HepG2 (cell line): ENCODE results near the gene MXRA7. TPM values are rescaled to one million over a fixed set of nuclear protein-coding genes. Genes with fewer than 3 reads are reported as not detected.
A peak's percentile ranks its signal among the peaks of the same experiment; 100 is the strongest.

Experiments used
- ARHGAP35 ChIP-seq: sonication (generic); formaldehyde crosslinking; IDR thresholded peaks from 2 replicates; pipeline ENCODE4 v1.9.0; 2022; ENCODE audit warnings: mild to moderate bottlenecking, inconsistent platforms, moderate library complexity, missing genetic modification reagents, borderline replicate concordance
- ARNT2 ChIP-seq: sonication (generic); formaldehyde crosslinking; IDR thresholded peaks from 2 replicates; pipeline ENCODE4 v1.8.0; 2022; ENCODE audit warnings: mild to moderate bottlenecking, low read depth, missing genetic modification reagents, moderate library complexity
- ASH2L ChIP-seq: fragments of 300-600, 200-600 bp; sonication (generic); IDR thresholded peaks from 2 replicates; pipeline ENCODE4 v1.7.0; 2017; ENCODE audit warnings: low read depth, mild to moderate bottlenecking, moderate library complexity, mixed read lengths, low read length; ENCODE audit not compliant: insufficient read length
- CAMTA2 ChIP-seq: sonication (generic); formaldehyde crosslinking; IDR thresholded peaks from 2 replicates; pipeline ENCODE4 v1.4.0; 2020; ENCODE audit warnings: mild to moderate bottlenecking, missing genetic modification reagents, borderline replicate concordance
- EZH2 ChIP-seq: conservative IDR thresholded peaks from 2 replicates; pipeline ENCODE4 v1.6.1; 2012; ENCODE audit warnings: mild to moderate bottlenecking, low read depth, low read length, moderate library complexity
- FIP1L1 ChIP-seq: fragments of 200-400 bp; formaldehyde crosslinking; IDR thresholded peaks from 2 replicates; pipeline ENCODE4 v1.6.1; 2018; ENCODE audit warnings: low read depth, mild to moderate bottlenecking, low read length, moderate library complexity, borderline replicate concordance; ENCODE audit not compliant: insufficient read depth
- GATA4 ChIP-seq: sonication (generic); IDR thresholded peaks from 2 replicates; pipeline ENCODE4 v1.6.1; 2016; ENCODE audit warnings: antibody characterized with exemption, low read depth, borderline replicate concordance
- KLF15 ChIP-seq: sonication (generic); formaldehyde crosslinking; IDR thresholded peaks from 2 replicates; pipeline ENCODE4 v1.8.1; 2023; ENCODE audit warnings: borderline replicate concordance, mild to moderate bottlenecking, inconsistent platforms, missing genetic modification reagents, mixed read lengths
- MED13 ChIP-seq: sonication (generic); formaldehyde crosslinking; IDR thresholded peaks from 2 replicates; pipeline ENCODE4 v1.5.0; 2020; ENCODE audit warnings: missing genetic modification reagents
- MED8 ChIP-seq: sonication (generic); formaldehyde crosslinking; IDR thresholded peaks from 2 replicates; pipeline ENCODE4 v1.8.1; 2023; ENCODE audit warnings: mild to moderate bottlenecking, missing genetic modification reagents; ENCODE audit not compliant: insufficient replicate concordance
- POLR2AphosphoS5 ChIP-seq: IDR thresholded peaks from 2 replicates; pipeline ENCODE4 v1.6.1; 2012; ENCODE audit warnings: low read depth, low read length
- PTBP1 ChIP-seq: fragments of 200-400 bp; formaldehyde crosslinking; IDR thresholded peaks from 2 replicates; pipeline ENCODE4 v1.6.1; 2018; ENCODE audit warnings: low read length, low read depth; ENCODE audit not compliant: poor library complexity, severe bottlenecking
- TAF15 ChIP-seq: fragments of 200-400 bp; formaldehyde crosslinking; IDR thresholded peaks from one replicate; pipeline ENCODE4 v1.6.1; 2018; ENCODE audit warnings: mild to moderate bottlenecking, low read depth, low read length; ENCODE audit not compliant: poor library complexity, severe bottlenecking
- TRIM24 ChIP-seq: sonication (generic); formaldehyde crosslinking; IDR thresholded peaks from 2 replicates; pipeline ENCODE4 v1.8.0; 2022; ENCODE audit warnings: mild to moderate bottlenecking, missing genetic modification reagents
- ZNF207 ChIP-seq: fragments of 450-650 bp; IDR thresholded peaks from 2 replicates; pipeline ENCODE4 v1.6.1; 2016; ENCODE audit warnings: antibody characterized with exemption, borderline replicate concordance
- ZNF225 ChIP-seq: sonication (generic); formaldehyde crosslinking; IDR thresholded peaks from 2 replicates; pipeline ENCODE4 v1.4.0; 2020; ENCODE audit warnings: mild to moderate bottlenecking, missing genetic modification reagents
- ZNF44 ChIP-seq: sonication (generic); formaldehyde crosslinking; IDR thresholded peaks from 2 replicates; pipeline ENCODE4 v1.5.1; 2020; ENCODE audit warnings: mild to moderate bottlenecking, missing genetic modification reagents
- ZNF788 ChIP-seq: sonication (generic); formaldehyde crosslinking; IDR thresholded peaks from 2 replicates; pipeline ENCODE4 v1.5.0; 2020; ENCODE audit warnings: mild to moderate bottlenecking, missing genetic modification reagents, borderline replicate concordance
- polyA plus RNA-seq, 8 experiments: library from polyadenylated mRNA; depleted of rRNA in 3 of 8; stranded (reverse) in 7 of 8; unstranded in 1 of 8; fragments of >200 nt; fragmentation: Illumina TruSeq in 4 of 8; extraction: Trizol in 4 of 8; gene quantifications; 2 replicates each; pipeline versions ENCODE4 v1.2.1 to v1.2.3, GENCODE V29; 2011 to 2016; ENCODE audit warnings: low read depth in 4 of 8, missing spikeins in 1 of 8, mixed read lengths in 1 of 8; ENCODE audit not compliant: insufficient read depth in 1 of 8
- total RNA-seq, 5 experiments: library from RNA; depleted of rRNA; stranded (reverse); fragments of >200 nt; fragmentation: Illumina TruSeq; extraction: Trizol; gene quantifications; 2 replicates each; pipeline ENCODE4 v1.2.3, GENCODE V29; 2016; ENCODE audit warnings: low read depth in 1 of 5
- TF ChIP-seq, protein P1 (sequence below): sonication (generic); formaldehyde crosslinking; IDR thresholded peaks from 2 replicates; pipeline ENCODE4 v1.4.0; 2020; ENCODE audit warnings: missing genetic modification reagents
- TF ChIP-seq, protein P2 (sequence below): IDR thresholded peaks from 2 replicates; pipeline ENCODE4 v1.6.1; 2016

Gene MXRA7
- total and polyA plus RNA-seq, 2 of the 13 experiments (the other 11 are each of a cell fraction or from before 2014, with no cell fraction given), result 44.8 to 112 TPM

DNA sequence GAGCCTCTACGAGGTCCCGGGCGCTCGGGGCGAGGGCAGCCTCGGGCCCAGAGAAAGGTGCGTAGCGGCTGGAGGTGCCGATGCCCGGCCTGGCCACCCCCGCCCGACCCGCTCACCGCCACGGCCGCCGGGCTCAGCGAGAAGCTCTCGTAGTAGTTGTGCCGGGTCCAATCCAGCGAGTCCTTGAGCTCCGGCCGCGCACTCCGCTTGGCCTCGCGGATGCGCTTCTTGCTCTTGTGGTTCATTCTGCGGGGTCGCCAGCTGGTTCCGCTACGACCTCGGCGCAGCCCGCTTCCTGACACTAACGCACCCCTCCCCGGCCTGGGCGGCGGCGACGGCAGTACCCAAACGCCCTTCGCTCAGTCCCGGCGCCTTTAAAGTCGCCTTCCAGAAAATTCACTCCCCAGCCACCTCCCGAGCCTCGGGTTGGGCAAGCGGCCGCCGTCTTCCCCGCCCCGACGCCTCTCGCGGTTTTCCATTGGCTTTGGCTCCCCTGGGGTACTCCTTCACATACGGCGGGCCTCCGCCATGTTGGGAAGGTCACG, 15.5 kb upstream of the MXRA7 start, which contains the start of gene JMJD6 (continued):
- TF ChIP-seq, protein P1, sequence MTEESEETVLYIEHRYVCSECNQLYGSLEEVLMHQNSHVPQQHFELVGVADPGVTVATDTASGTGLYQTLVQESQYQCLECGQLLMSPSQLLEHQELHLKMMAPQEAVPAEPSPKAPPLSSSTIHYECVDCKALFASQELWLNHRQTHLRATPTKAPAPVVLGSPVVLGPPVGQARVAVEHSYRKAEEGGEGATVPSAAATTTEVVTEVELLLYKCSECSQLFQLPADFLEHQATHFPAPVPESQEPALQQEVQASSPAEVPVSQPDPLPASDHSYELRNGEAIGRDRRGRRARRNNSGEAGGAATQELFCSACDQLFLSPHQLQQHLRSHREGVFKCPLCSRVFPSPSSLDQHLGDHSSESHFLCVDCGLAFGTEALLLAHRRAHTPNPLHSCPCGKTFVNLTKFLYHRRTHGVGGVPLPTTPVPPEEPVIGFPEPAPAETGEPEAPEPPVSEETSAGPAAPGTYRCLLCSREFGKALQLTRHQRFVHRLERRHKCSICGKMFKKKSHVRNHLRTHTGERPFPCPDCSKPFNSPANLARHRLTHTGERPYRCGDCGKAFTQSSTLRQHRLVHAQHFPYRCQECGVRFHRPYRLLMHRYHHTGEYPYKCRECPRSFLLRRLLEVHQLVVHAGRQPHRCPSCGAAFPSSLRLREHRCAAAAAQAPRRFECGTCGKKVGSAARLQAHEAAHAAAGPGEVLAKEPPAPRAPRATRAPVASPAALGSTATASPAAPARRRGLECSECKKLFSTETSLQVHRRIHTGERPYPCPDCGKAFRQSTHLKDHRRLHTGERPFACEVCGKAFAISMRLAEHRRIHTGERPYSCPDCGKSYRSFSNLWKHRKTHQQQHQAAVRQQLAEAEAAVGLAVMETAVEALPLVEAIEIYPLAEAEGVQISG, result peak; percentile 71
- TF ChIP-seq ZNF44 (CRISPR knock-in tag) (no peak), FIP1L1 (no peak), KLF15 (no peak; the same call in 1 of the 2 replicates), CAMTA2 (CRISPR knock-in tag) (peak; percentile 77), MED8 (CRISPR knock-in tag) (no peak), GATA4 (no peak), MED13 (CRISPR knock-in tag) (no peak; the same call in 1 of the 2 replicates), ARHGAP35 (no peak; the same call in 1 of the 2 replicates), PTBP1 (no peak), POLR2AphosphoS5 (peak; percentile 90; the same call in 1 of the 2 replicates), ASH2L (peak; percentile 4), TAF15 (no peak), ARNT2 (CRISPR knock-in tag) (peak; percentile 43; the same call in 1 of the 2 replicates), ZNF788 (CRISPR knock-in tag) (peak; percentile 82; the same call in 1 of the 2 replicates), ZNF207 (no peak), ZNF225 (0 out of 2 replicates have a peak, but pooled peaks have one; percentile 79), TRIM24 (CRISPR knock-in tag) (no peak), EZH2 (no peak)
- TF ChIP-seq, protein P2, sequence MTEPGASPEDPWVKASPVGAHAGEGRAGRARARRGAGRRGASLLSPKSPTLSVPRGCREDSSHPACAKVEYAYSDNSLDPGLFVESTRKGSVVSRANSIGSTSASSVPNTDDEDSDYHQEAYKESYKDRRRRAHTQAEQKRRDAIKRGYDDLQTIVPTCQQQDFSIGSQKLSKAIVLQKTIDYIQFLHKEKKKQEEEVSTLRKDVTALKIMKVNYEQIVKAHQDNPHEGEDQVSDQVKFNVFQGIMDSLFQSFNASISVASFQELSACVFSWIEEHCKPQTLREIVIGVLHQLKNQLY, result 0 out of 2 replicates have a peak, but pooled peaks have one; percentile 9
